ENCODE data around the gene CLPSL1. TPM values are rescaled to one million over a fixed set of nuclear protein-coding genes. Genes with fewer than 3 reads are reported as not detected.

The CLPSL1 gene
- total RNA-seq, 4 donors from 2014 or later = not detected

DNA sequence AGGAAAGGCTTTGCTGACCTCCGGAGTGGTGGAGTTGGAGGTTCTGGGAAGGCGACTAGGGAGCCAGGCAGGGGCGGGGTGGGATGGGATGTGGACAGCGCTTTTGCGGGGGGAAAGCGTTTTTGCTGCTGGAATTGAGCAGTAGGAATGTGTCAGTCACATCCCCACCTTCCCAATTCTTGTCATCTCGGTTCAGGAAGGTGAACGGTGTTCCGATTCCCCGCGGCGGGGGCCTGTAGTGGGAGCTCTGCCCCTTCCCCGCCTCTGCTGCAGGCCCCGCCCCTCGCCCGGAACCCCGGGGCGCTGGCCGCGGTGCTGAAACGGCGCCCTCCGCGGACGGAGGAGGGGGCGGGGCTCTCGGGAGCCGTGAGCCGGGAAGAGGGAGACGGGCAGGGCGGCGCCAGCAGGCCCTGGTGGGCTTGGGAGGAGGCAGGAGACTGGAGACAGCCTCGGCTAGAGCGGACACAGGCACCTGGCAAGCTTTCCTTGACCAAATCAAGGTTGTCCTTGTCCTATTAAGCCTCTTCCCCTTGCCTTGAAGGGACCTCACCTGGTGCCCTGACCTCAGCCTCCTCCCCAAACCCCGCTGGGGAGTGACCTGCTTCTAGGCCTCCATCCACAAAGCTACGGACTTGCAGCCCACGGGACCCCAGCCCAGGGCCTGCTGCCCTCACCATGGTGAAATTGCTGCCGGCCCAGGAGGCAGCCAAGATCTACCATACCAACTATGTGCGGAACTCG, 24.3 kb downstream of the CLPSL1 start, which contains the start of gene LHFPL5:
Gene LHFPL5, plus strand, starts transcription at position 357 of the 741 bp plus-strand sequence. Its CDS starts 319 bp downstream, at position 676.
- Histone ChIP-seq H3K9me3 (no peaks in the 10 kb centered on the region), H3K27me3 (peaks cover 26% of the 10 kb centered on the region)

DNA sequence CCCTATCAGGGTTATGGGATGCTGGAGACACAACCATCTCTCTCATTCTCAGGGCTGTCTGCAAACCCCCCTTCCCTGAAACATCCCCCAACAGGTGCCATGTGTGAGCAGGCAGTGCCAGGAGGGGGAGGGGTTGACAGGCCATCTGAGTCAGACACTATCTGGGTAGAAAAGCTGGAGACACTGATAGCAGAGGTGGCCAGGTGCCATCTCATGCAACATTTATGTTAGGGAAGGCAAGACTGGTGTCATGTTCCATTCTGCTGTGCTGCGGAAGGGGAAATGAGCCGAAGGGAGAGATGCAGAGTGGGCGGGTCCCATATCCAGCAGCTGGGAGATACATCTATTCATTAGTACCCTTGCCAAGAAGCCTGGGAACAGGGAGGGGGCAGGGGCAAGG, 27.9 kb downstream of the CLPSL1 start:
- 51% methylated on average over 3 of the region's 3 CpGs for WGBS
- peaks cover 26% of the 10 kb centered on the region for H3K27me3 ChIP-seq
- no peak for TF ChIP-seq POLR2AphosphoS5 (IDR thresholded peaks at IDR 0.05)
- TF ChIP-seq POLR2A (IDR thresholded peaks at IDR 0.05) = no peak
- no peak for TF ChIP-seq CTCF (IDR thresholded peaks at IDR 0.05)
- no peak for TF ChIP-seq EP300 (IDR thresholded peaks at IDR 0.05)

More for the DNA sequence above, 24.3 kb downstream of the CLPSL1 start, which contains the start of gene LHFPL5:
- Histone ChIP-seq H3K27ac (no peak within 1 kb of the TSS), H3K4me1 (peaks cover 5% of the 10 kb centered on the region), H3K36me3 (no peaks in the 10 kb centered on the region), H3K4me3 (no peak within 1 kb of the TSS)
- WGBS = 24% methylated on average over 23 of the region's 40 CpGs
- no peak for TF ChIP-seq POLR2AphosphoS5 (IDR thresholded peaks at IDR 0.05)
- TF ChIP-seq CTCF (IDR thresholded peaks at IDR 0.05) = no peak
- no peak for TF ChIP-seq POLR2A (IDR thresholded peaks at IDR 0.05)
- TF ChIP-seq EP300 (IDR thresholded peaks at IDR 0.05) = no peak
- DNase-seq (ENCODE audit: low spot score in 2 of 2) = no peak

GRCh38 chr6:35809809-35810208, 29.0 kb downstream of the CLPSL1 start:
- 80% methylated on average over 5 of the region's 5 CpGs for WGBS
- no peaks in the 10 kb centered on the region for H3K36me3 ChIP-seq
- H3K4me1 ChIP-seq = peaks cover 10% of the 10 kb centered on the region

More for the DNA sequence above, 27.9 kb downstream of the CLPSL1 start:
- Histone ChIP-seq H3K9me3 (no peaks in the 10 kb centered on the region), H3K4me1 (peaks cover 10% of the 10 kb centered on the region), H3K36me3 (no peaks in the 10 kb centered on the region), H3K27ac (no peak overlapping the region), H3K4me3 (no peak overlapping the region)
- no peak for DNase-seq (ENCODE audit: low spot score in 2 of 2)

GRCh38 chr6:35810971-35811698, 30.3 kb downstream of the CLPSL1 start:
- Histone ChIP-seq H3K27ac (no peak overlapping the region), H3K4me1 (peaks cover 5% of the 10 kb centered on the region), H3K27me3 (peaks cover 9% of the 10 kb centered on the region), H3K36me3 (no peaks in the 10 kb centered on the region), H3K4me3 (no peak overlapping the region), H3K9me3 (no peaks in the 10 kb centered on the region)
- WGBS = 62% methylated on average over 14 of the region's 14 CpGs
- no peak for TF ChIP-seq POLR2A (IDR thresholded peaks at IDR 0.05)
- DNase-seq (ENCODE audit: low spot score in 2 of 2) = no peak

More at GRCh38 chr6:35809809-35810208, 29.0 kb downstream of the CLPSL1 start:
- TF ChIP-seq EP300 (IDR thresholded peaks at IDR 0.05) (no peak), POLR2A (IDR thresholded peaks at IDR 0.05) (no peak), POLR2AphosphoS5 (IDR thresholded peaks at IDR 0.05) (no peak), CTCF (IDR thresholded peaks at IDR 0.05) (no peak)
- H3K27me3 ChIP-seq = peaks cover 22% of the 10 kb centered on the region
- H3K4me3 ChIP-seq = no peak overlapping the region
- no peak overlapping the region for H3K27ac ChIP-seq
- no peaks in the 10 kb centered on the region for H3K9me3 ChIP-seq
- DNase-seq (ENCODE audit: low spot score in 2 of 2) = no peak

- no peak overlapping the region for H3K27ac ChIP-seq
- H3K9me3 ChIP-seq = no peaks in the 10 kb centered on the region
- TF ChIP-seq CTCF (IDR thresholded peaks at IDR 0.05) = no peak
- no peak for TF ChIP-seq POLR2AphosphoS5 (IDR thresholded peaks at IDR 0.05)
- TF ChIP-seq EP300 (IDR thresholded peaks at IDR 0.05) = no peak
- TF ChIP-seq POLR2A (IDR thresholded peaks at IDR 0.05) = no peak
- peaks cover 5% of the 10 kb centered on the region for H3K4me1 ChIP-seq
- H3K36me3 ChIP-seq = no peaks in the 10 kb centered on the region
- H3K27me3 ChIP-seq = peaks cover 6% of the 10 kb centered on the region
- DNase-seq (ENCODE audit: low spot score in 2 of 2) = no peak
- 71% methylated on average over 6 of the region's 6 CpGs for WGBS
- no peak overlapping the region for H3K4me3 ChIP-seq
Observed at GRCh38 chr6:35811699-35811995, 30.8 kb downstream of the CLPSL1 start.
